Tibial artery (tissue), 4 donors: ENCODE measurements around the gene RAB19.

Experiments
- DNase-seq, 2 donors: peaks; one replicate each; pipeline ENCODE4 v3.0.0-alpha.2; 2019
- H3K27ac ChIP-seq, 2 donors: fragments of 200-600 bp; sonication (generic) in 1 of 2; 1 replicate in 1 of 2; 2 replicates in 1 of 2; pipeline ENCODE4 v1.5.1; 2018 to 2019; ENCODE audit warnings: mild to moderate bottlenecking in 1 of 2
- H3K27me3 ChIP-seq, 2 donors: fragments of 200-600 bp; sonication (generic) in 1 of 2; one replicate each; pipeline versions ENCODE4 v1.5.1 to v1.6.0; 2016 to 2019
- H3K36me3 ChIP-seq, 3 donors: fragments of 200-600 bp; sonication (generic) in 2 of 3; one replicate each; pipeline ENCODE4 v1.5.1; 2016 to 2019; ENCODE audit warnings: mild to moderate bottlenecking in 2 of 3
- H3K4me1 ChIP-seq, 4 donors: fragments of 200-600 bp; sonication (generic) in 2 of 4; 1 replicate in 3 of 4; 2 replicates in 1 of 4; pipeline ENCODE4 v1.5.1; 2016 to 2019
- H3K4me3 ChIP-seq, 2 donors: fragments of 200-600 bp; sonication (generic) in 1 of 2; 1 replicate in 1 of 2; 2 replicates in 1 of 2; pipeline ENCODE4 v1.5.1; 2018 to 2019; ENCODE audit warnings: mild to moderate bottlenecking in 2 of 2
- H3K9me3 ChIP-seq, 3 donors: fragments of 200-600 bp; sonication (generic) in 1 of 3; one replicate each; pipeline ENCODE4 v1.5.1; 2016 to 2019
- CTCF ChIP-seq, 2 experiments: fragments of 200-600 bp in 1 of 2; fragments of 450-650 bp in 1 of 2; IDR thresholded peaks; one replicate each; pipeline ENCODE4 v1.5.1; 2017 to 2019; ENCODE audit warnings: antibody characterized with exemption in 2 of 2, mild to moderate bottlenecking in 1 of 2, moderate library complexity in 1 of 2
- intact Hi-C: fragments of 100-400 bp; cut with DNase I; formaldehyde crosslinking; loops from one replicate; pipeline ENCODE4 v1.15.0; 2023; ENCODE audit warnings: low total_unique reads

The RAB19 gene

GRCh38 chr7:140418653-140419052, 14.8 kb downstream of the RAB19 start:
- Histone ChIP-seq H3K36me3 (no peaks in the 10 kb centered on the region), H3K4me3 (no peak overlapping the region)
- intact Hi-C loops = no loop called here

DNA sequence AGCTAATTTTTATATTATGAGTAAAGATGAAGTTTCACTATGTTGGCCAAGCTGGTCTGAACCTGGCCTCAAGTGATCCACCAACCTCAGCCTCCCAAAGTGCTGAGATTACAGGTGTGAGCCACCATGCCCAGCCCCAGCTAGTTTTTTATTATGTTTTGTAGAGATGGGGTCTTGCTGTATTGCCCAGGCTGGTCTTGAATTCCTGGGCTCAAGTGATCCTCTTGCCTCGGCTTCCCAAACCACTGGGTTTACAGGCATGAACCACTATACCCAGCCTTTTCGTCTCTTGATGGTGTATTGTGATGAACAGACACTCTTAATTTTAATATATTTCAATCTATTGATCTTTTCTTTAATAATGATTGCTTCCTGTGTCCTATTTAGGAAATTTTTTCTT, 17.7 kb downstream of the RAB19 start:
- DNase-seq = no peak
- H3K27ac ChIP-seq = no peak overlapping the region
- H3K4me1 ChIP-seq = no peaks in the 10 kb centered on the region
- H3K27me3 ChIP-seq = no peaks in the 10 kb centered on the region
- no peak overlapping the region for H3K4me3 ChIP-seq
- no peaks in the 10 kb centered on the region for H3K9me3 ChIP-seq
- TF ChIP-seq CTCF (IDR thresholded peaks at IDR 0.05) = no peak
- intact Hi-C loops = no loop called here
- H3K36me3 ChIP-seq = no peaks in the 10 kb centered on the region

More at GRCh38 chr7:140418653-140419052, 14.8 kb downstream of the RAB19 start:
- H3K4me1 ChIP-seq = no peaks in the 10 kb centered on the region
- TF ChIP-seq CTCF (IDR thresholded peaks at IDR 0.05) = no peak
- no peaks in the 10 kb centered on the region for H3K9me3 ChIP-seq
- DNase-seq = no peak
- H3K27ac ChIP-seq = no peak overlapping the region
- H3K27me3 ChIP-seq = peaks cover 0 to 12% of the 10 kb centered on the region in 2 donors

- Histone ChIP-seq H3K27ac (no peak overlapping the region), H3K4me3 (no peak overlapping the region), H3K9me3 (no peaks in the 10 kb centered on the region), H3K36me3 (no peaks in the 10 kb centered on the region), H3K27me3 (no peaks in the 10 kb centered on the region), H3K4me1 (no peaks in the 10 kb centered on the region)
- intact Hi-C loops = no loop called here
- no peak for TF ChIP-seq CTCF (IDR thresholded peaks at IDR 0.05)
- DNase-seq = no peak
These were observed 19.6 kb downstream of the RAB19 start for GRCh38 chr7:140423501-140423900.

DNA sequence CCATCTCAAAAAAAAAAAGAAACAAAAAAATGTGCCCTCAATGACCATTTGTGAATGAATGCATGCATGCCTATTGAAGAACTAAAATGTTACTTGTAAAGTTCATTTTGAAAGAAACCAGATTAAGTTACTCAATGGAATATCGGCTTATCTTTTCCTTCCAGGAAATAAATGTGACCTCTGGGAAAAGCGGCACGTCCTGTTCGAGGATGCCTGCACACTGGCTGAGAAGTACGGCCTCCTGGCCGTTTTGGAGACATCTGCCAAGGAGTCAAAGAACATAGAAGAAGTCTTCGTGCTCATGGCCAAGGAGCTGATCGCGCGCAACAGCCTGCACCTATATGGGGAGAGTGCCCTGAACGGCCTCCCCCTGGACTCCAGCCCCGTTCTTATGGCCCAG, 21.9 kb downstream of the RAB19 start:
- Histone ChIP-seq H3K9me3 (no peaks in the 10 kb centered on the region), H3K27me3 (peaks cover 0 to 2% of the 10 kb centered on the region in 2 donors), H3K27ac (no peak overlapping the region), H3K4me1 (no peaks in the 10 kb centered on the region), H3K4me3 (no peak overlapping the region), H3K36me3 (no peaks in the 10 kb centered on the region)
- no peak for TF ChIP-seq CTCF (IDR thresholded peaks at IDR 0.05)
- DNase-seq = no peak
- intact Hi-C loops = no loop called here

- peaks cover 0 to 2% of the 10 kb centered on the region in 2 donors for H3K27me3 ChIP-seq
- H3K9me3 ChIP-seq = no peaks in the 10 kb centered on the region
- no peak for TF ChIP-seq CTCF (IDR thresholded peaks at IDR 0.05)
- no peak overlapping the region for H3K27ac ChIP-seq
- no peak for DNase-seq
- intact Hi-C loops = no loop called here
- H3K4me3 ChIP-seq = no peak overlapping the region
- no peaks in the 10 kb centered on the region for H3K36me3 ChIP-seq
- no peaks in the 10 kb centered on the region for H3K4me1 ChIP-seq
These were observed 22.3 kb downstream of the RAB19 start for GRCh38 chr7:140426130-140426529.

DNA sequence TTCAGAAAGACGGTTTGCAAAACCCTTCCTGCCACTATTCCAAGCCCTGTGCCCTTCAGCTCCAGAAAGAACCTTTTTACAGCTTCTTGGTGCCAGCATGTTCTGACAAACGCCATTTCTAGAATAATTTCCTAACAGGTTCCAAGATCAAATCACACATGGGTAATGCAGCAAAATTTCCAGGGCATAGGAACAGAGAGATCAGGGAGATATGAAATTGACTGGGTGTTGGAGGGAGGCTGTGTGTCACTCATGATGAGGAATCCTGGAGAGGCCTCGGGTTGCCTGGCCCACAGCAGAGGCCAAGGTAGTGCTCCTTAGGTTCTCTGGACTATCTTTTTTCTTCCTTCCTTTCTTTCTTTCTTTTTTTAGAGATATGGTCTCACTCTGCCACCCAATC, 29.5 kb downstream of the RAB19 start:
- Histone ChIP-seq H3K9me3 (no peaks in the 10 kb centered on the region), H3K4me1 (no peaks in the 10 kb centered on the region), H3K27ac (no peak overlapping the region), H3K4me3 (no peak overlapping the region), H3K27me3 (peaks cover 0 to 9% of the 10 kb centered on the region in 2 donors), H3K36me3 (no peaks in the 10 kb centered on the region)
- TF ChIP-seq CTCF (IDR thresholded peaks at IDR 0.05) = no peak
- intact Hi-C loops = no loop called here
- DNase-seq = no peak
